Ammon's horn (tissue), 1 donor: ENCODE results near the gene IL11RA.

ENCODE experiments used
- DNase-seq: peaks from one replicate; pipeline ENCODE4 v3.0.0-alpha.2; 2016; ENCODE audit warnings: low spot score

IL11RA gene

DNA sequence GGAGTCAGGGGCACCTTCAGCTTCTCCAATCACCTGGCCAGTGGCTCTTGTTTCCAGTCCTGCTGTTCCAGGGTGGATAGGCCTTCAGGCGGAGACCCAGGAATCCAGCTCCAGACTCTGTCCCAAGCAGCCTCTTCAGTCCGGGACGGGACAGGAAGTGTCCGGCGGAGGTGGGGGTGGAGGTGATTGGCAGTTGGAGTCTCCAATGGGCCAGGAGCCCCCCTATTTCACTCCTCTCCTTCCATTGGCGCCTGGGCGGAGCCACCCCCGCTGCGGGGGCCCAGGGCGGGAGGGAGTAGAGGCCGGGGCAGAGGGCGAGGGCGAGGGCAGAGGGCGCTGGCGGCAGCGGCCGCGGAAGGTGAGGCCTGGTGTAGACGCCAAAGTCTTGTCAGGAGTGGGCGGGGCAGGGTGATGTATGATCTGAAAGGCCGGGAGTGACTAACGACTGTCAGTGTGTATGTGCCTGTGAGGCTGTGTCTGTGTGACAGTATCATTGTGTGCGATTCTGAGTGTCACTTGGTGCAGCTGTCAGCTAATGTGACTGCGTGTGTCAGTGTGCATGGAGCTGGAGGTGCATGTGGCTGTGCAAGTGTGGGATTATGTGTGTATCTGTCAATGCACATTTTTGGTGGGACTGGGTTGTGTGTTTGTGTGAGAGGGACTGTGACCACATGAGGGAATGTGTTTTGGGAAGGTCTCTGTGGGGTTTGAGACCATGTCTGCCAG, at the start of gene IL11RA:
Gene IL11RA, plus strand, starts transcription at position 310 of the 726 bp plus-strand sequence. CDS start 3,033 bp downstream, outside the sequence.
- peak; percentile 91 for DNase-seq

DNA sequence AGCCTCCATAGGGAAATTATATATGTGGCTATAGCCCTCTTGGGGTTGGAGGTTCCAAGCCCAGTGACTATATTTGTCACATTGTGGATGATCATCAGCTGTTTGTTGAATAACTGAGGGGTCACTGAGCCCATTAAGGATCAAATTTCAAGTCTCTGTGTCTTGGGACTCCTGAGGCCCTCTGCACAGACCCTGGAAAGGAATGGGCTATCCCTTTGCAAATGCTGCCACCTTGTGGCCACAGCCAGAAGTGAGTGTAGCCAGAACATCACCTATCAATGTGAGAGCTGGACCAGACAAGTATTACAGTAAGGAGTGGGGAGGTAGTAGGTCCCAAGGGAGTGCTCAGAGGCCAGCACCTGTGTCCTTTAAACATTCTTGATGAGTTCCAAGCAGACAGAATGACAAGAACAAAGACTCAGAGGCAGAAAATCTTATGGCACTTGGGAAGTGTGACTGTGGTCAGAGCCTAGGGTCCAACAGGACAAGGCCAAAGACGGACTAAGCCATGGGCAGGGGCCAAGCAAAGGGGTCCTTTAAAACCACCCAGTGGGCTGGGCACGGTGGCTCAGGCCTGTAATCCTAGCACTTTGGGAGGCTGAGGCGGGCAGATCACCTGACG, 48.3 kb upstream of the IL11RA start:
- DNase-seq: peak; percentile 90

DNA sequence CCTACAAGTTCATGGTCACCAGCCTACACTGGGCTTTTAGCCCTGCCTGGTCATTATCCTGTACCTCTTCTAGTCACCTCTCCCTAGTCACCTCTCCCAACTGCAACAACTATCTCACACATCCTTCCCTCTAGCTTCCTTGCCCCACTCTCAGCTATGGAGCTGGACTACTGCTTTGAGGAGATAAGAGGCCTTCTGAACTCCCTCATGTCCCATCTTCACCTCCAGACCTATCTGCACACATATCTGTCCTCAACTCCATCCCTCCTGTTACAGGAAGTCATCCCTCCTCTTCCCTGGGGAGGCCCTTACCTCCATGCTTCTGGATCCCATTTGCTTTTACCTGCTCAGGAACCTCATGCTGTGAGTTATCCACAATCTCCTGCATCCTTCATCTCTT, 45.8 kb upstream of the IL11RA start:
- no peak for DNase-seq

DNA sequence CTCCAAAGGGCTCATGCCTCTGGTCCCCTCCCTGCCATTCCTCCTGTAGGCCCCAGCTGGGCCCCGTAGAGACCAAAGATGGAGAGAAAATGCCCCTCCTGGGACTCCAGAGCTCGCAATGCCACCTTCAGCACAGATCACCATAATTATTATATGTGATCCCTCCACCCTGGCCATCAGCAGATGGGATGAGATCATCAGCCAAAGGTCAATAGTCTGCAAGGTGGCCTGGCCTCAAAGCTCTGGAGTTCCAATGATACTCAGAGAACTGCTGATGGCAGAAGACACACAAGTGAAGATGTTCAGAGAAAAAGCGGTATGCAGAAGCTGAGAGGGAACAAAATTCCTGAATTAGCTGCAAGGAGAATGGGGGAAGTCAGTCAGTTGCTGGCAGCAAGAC, 45.1 kb upstream of the IL11RA start:
- DNase-seq: no peak

DNA sequence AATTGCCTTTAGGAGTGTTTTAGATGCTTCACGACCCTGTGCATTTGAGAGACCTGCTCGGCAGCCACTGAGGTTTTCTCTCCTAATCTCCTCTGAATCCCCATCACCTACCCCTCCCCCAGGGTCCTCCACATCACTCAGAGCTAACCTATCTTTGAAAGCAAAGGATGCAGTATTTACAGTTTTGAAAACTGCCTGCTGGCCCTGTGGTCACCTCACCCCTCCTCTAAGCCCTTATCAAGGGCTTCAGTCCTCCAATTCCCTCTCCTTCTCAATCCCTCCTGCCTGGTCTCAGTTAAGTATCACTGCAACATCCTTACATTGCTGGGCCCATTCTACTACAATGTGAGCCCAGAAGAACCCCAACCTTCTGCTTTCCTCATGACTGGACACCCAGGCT, 44.7 kb upstream of the IL11RA start:
- DNase-seq: no peak

DNA sequence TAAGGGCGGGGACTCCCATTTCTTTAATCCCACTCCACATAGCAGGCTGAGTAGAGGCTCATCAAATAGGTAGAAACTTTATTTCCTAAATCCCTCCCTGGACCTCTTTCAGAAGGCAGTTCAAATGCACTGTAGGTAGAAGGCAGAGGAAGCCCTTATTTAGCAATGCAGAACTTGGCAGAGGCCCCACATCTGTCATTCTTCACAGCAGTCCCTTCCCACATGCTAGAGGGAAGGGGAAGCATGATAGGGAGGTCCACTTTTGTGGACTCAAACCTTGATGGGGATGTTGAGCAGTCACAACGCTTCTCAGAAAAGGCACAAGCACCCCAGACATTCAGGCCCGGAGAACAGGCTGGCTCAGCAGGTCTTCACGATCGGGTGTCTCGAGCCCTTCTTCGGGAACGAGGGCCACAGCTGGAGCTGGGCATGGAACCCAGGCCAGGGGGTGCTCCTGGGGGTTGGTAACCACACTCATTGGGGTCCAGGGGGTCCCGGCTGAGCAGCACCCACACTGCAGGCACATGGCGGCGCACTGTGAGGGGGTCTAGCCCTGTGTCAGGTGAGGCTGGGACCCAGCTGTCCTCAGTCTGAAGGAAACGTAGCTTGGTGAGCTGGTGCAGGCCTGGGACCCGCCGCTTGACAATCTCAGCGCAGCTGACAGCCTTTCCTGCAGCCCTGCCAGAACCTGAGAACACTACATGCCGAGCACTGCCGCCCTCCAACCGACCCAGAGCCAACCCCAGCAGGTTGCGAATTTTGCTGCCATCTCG, 41.4 kb upstream of the IL11RA start:
- DNase-seq: no peak

DNA sequence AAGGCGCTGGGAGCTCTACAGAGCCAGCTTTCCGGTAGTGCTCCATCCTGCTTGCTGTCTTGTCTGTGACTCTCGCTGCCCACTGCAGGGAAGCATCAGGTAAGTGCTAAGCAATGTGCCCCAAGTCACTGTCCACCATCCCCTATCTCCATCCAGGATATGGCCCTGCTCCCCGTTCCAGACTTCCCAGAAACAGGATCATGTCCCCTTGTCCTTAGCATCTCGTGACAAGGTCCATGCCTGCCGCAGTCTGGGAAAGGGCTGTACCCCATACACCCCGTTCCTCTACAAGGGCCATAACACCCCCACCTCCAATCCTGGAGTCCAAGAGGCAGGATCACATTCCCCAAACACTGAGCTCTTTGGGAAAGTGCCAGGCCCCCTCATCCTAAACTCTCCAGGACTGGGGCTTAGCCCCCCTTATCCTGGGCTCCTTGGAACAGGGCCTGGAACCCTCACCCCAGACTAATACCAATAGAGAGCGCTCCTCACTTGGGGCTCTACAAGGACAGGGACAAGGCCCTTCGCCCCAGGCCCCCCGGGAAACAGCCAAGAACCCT, 40.7 kb upstream of the IL11RA start:
- DNase-seq: no peak

DNA sequence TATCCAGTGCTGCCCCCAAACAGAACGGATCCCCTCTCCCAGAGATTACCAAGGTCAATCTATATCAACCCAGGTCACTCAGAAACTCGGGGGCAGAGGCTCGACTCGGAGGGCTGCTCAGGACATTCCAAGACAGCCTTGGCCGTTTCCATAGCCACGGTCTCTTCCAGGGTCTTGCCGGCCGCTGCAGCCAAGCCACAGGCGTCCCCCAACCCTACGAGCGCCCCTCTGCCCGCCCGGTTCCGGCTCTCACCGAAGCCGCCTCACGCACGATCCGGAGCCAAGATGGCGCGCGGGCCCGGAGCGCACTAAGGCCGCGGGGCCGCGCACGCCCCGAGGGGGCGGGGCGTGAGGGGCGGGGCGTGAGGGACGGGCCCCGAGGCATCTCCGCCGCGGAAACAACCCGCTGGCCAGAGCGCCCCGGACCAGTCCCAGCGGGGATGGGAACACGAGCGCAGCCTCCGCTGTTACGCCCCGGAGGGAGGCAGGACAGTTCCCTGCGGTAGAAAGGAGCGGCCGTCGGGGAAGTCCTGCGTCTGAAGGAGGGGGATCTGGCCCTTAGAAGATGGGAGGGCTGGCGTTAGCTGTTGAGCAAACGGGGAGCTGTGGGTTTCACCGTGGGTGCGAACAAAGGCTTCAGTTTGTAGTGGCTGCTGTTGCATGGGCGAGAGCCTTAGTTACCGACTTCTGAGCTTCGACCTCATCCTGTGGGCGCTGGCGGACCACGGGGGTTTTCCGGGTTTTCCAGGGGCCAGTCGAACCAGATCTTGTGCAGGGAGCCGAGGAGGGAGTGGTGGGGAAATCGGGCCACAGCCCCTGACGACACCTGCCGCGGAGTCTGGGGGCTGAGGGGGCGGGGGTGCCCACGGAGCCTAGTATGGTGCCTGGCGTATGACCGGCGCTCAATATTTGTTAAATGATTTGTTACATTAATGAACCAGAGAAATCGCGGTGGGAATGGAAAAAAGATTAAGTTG, 39.9 kb upstream of the IL11RA start, which contains the start of gene RPP25L:
Gene RPP25L, minus strand, starts transcription at position 287 of the 977 bp plus-strand sequence. CDS start 801 bp downstream, outside the sequence.
- DNase-seq: peak; percentile 90

DNA sequence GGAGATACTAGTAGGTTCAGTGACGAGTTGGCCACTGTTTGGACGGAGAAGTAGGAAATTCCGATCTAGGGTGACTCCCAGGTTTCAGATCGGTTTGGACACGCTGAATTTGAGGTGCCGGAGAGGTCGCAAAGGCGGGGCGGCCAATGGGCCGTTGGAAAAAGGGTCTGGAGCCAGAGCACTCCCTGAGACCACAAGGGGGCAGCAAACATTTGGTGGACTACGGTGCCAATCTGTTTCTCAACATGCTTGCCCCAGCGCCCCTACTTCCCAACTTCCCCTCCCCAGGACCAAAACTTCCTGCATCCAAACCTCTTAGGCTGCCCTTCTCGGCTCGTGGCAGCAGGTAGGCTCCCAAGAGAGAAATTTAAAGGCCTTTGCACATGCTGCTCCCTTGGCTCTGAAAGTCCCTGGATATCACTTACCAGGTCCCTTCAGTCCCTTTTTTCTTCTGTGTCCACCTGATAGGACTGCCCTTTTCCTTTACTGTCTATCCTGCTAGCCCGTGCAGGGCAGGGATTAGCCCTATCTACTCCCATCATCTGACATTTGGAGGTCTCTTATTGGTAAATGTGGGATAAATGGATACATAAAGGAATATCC, 39.1 kb upstream of the IL11RA start:
- DNase-seq: peak; percentile 90

DNA sequence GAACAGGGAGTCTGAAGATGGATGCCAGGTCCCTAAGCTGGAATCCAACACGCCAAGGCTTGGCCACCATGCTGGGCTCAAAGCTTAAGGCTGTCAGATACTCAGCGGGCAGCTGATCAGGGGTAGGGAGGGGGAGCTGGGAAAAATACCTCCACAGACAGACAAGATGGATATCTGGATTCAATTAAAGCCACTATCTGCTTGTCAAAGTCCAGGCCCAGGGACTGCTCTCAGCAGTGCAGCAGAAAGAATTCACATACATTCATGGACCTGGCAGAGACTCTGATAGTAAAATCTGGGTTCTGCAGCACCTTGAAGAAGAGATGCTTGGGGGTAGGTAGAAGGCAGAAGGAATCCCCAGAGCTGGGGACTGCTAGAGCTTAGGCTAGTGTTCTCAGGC, 36.9 kb upstream of the IL11RA start:
- DNase-seq: no peak

DNA sequence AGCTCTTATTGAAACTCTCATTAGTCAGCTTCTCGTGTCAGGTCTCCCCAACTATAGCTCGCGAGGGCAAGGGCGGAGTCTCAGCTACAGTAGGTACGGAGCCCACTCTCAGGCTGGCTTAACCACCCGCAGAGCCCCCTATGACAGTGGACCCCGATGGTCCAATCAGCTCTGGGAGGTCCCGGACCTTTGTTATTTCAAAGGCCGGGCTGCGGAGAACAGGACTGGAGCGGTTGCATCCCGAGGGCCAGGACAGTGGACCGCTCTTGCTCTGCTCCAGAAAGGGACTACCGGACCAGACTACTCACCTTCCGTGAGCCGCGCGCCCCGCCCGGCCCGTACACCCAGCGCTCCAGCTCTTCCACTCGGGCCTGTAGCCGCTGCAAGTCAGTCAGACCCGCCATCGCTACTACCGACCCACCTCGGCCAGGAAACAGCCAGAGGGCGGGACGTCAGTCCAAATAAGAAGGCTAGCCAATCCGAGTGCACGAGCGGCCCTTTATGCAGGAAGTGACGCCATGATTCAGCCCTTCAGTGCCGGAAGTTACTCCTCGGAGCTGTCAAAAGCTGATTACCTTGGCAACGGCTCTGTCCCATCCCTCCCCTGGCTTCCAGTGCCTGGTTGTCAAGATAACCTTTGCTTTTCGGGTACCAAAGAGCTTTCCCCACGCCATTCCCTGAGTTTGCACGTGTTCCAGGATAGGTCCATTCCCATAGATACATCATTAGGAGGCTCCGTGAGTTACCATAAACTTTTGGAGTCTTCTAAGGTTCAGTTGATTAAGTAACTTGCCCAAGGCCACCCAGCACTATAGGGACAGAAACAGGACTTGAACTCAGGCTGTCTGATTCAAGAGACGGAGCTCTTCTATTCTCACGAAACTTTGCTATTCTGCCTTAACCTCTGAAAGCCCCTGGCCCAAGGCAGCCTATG, 31.7 kb upstream of the IL11RA start, which contains the start of gene DCTN3:
Gene DCTN3, minus strand, starts transcription at position 435 of the 934 bp plus-strand sequence. Its CDS starts 31 bp downstream, at position 404.
- DNase-seq: peak; percentile 99

DNA sequence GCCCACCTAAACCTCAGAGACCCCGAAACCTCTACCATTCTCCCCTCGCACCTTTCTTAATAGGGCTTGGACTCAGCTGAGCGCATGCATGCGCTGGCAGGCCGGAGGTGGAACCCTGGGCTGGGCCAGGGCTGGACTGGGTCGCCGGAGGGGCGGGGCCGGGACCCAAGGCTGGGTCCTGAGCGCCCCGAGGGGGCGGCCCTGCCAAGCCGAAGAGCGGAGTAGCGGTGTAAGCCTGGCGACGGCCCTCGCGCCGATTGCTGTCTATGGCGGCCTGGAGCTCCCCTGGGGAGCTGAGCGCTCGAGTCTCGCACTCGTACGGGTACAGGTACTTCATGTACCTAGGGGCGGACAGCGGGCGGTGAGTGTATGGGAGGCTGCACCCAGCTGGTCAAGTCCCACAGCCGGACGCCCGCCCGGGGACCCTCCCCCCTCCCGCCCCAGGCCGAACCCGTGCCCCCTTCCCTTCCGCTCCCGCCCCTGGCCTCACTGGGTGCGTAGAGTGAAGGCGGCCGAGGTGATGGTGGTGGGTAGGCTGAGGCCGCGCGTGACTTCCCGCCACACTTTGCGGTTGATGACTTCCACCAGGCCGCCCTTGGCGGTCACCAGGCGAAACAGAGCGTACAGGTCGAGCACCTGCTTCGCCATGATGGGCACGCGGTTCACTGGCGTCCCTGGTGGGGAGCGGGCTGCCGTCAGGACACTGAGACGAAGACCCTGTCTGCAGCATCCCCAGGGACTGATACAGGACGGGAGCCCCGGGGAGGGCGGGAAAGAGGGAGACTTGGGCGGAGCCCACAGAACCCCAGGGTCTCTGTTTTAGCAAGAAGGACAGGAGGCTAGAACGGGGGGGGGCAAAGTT, 28.4 kb upstream of the IL11RA start:
- no peak for DNase-seq

DNA sequence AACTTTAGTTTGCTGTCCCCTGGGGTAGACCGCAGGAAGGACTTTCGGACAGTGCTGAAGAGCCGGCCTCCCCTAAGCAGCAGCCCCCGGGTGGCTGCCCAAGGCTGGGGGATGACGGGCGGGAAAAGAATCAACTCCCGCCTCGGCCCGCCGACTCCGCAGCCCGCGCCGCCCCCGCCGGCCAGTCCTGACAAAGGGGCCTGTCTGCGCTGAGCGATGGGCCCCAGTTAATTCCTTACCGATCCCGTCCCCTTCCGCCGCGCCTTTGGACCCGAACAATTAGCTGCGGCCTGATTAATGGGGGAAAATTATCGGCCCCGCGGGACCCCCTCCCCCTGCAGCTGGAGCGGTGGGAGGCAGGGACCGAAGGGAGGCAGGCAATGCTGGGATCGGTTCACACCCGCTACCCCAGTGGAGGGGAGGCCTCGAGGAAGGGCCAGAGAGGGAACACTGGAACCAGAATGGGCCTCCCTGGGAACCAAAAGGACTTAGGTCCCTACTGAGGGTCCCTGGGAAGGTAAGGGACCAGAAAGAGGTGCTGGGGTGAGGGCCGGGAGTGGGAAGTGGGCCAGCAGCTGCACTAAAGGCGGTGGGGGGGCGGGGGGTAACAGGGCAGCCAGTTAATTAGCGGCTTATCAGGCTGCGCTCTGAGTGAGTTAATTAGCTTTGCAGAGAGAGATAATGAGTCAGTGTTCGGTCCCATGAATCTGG, 27.4 kb upstream of the IL11RA start:
- no peak for DNase-seq

DNA sequence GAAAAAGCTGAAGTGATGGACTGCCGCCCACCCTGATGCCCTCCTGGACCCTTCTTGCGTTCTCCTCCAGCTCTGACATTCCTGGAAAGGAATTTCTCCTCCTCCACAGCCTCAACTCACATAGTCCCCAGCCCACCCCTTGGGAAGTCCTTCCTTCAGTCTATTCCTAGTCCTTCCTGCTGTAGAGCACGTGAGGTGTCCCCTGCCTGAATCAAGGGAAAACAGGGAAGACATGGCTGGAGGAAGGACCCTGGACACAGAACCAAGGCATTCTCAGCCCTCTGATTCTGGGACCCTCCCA, 26.8 kb upstream of the IL11RA start:
- DNase-seq: no peak

DNA sequence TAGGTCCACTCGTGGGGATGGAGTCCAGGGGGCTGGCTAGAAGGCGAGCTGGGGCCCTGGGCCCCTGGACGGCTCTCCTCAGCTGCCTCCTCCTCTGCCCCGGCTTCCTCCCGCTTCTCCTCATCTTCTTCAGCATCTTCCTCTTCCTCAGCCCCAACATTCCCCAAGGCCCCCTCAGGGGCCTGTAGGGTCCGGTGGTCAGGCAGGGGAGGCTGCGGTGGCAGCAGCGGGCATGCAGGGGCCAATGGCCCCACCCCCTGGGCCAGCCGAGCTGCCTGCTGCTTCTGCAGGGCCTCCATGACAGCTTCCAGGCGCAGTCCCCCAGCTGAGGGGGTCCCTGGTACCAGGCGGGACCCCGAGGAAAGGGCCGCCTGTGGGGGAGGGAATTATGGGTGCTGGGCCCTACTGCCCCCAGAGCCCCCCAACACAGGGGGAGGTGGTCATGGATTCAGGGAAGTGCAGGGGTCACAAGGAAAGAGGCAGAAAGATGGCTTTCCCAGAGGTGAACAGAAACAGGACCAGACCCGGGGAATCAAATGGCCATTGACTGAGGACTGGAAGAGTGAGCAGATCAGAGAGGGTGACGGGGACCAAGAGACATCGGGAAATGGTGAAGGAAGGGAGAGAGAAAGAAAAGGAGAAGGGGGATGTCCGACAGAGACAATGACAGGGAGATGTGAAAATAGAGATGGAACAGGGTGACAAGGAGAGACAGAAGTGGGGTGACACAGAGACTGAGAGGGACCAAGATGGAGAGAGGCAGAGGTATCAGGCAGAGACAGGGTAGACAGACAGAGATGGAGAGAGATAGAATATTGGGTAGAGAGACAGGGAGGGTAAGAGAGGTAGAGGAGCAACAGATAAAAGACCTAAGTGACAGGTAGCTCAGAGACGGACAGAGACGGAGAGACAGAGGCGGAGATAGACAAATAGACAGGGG, 24.0 kb upstream of the IL11RA start:
- no peak for DNase-seq

DNA sequence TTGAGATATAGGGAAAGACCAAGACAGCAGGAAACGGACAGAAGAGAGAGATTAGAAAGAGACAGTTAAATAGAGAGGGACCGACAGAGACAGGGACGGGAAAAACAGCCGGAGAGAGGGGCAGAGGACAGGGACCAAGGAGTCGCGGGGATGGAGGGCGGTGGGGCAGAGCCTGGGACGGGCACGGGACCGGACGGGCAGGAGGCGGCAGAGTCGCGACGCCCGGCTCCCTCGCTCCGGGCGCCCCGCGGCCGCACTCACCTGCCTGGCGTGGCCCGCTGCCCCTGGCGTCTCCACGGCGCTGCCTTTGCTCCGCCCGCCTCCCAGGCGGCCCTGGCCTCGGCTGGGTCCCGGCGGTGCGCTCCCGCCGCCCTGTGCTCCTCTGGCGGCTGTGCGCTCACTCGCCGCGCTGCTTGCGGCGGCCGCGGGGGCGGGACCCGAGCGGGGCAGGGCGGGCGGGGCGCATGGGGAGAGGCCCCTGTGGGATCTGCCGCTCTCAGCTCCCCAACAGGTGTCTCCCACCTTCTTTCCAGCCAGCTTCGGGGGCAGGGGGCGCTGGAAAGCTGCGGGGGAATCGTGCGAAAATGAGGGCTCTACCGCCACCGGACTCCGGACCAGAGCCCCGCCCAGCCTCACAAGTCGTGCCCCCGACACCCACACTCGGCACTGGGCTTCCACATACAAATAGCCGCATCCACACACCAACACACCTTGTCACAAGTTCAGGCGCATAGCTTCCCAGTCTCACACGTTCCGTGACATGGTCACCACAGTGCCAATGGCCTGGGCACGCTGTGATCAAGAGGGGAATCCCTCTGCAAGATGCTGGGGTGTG, 23.1 kb upstream of the IL11RA start, which contains the start of gene ARID3C:
Gene ARID3C, minus strand, starts transcription at position 411 of the 835 bp plus-strand sequence. CDS start 1,052 bp downstream, outside the sequence.
- no peak for DNase-seq
